WTC11 (cell line): Measurements from ENCODE around the gene CUL9. TPM values are rescaled to one million over a fixed set of nuclear protein-coding genes. Genes with fewer than 3 reads are reported as not detected.

Experiments used
- ATAC-seq: fragments of 200-7000 bp; cut with Tn5 transposase; 2 replicates; pipeline ENCODE4 v1.10.0; 2021; ENCODE audit warnings: mild to moderate bottlenecking, moderate library complexity
- CTCF ChIA-PET: fragments of 300-600 bp; sonication (Branson Sonifier 250); formaldehyde crosslinking; loops from one replicate; lab custom pipeline; 2021; ENCODE audit warnings: antibody characterized with exemption; lab: Charles Lee
- POLR2A ChIA-PET: fragments of 350-600 bp; sonication (Branson Sonifier 250); formaldehyde crosslinking; loops from one replicate; lab custom pipeline; 2021; ENCODE audit warnings: antibody characterized with exemption; lab: Charles Lee
- DNase-seq: peaks from one replicate; pipeline ENCODE4 v3.0.0; 2021; ENCODE audit warnings: low spot score
- H3K27ac Mint-ChIP-seq: 2 replicates; pipeline ENCODE4 v1.8.0; 2021; ENCODE audit warnings: mixed read lengths
- H3K27me3 Mint-ChIP-seq: 2 replicates; pipeline ENCODE4 v1.8.0; 2021; ENCODE audit warnings: low read depth, mild to moderate bottlenecking, moderate library complexity, mixed read lengths
- H3K36me3 Mint-ChIP-seq: 2 replicates; pipeline ENCODE4 v1.8.0; 2021; ENCODE audit warnings: mixed read lengths
- H3K4me1 Mint-ChIP-seq: 2 replicates; pipeline ENCODE4 v1.8.0; 2022; ENCODE audit warnings: mixed read lengths
- H3K4me3 Mint-ChIP-seq: 2 replicates; pipeline ENCODE4 v1.8.0; 2021; ENCODE audit warnings: mild to moderate bottlenecking, moderate library complexity, mixed read lengths
- H3K9me3 Mint-ChIP-seq: 2 replicates; pipeline ENCODE4 v1.8.0; 2021; ENCODE audit warnings: mixed read lengths
- ATF1 ChIP-seq: sonication (generic); formaldehyde crosslinking; IDR thresholded peaks from 2 replicates; pipeline ENCODE4 v1.8.1; 2023; ENCODE audit warnings: mild to moderate bottlenecking, moderate library complexity, missing genetic modification reagents
- ATF2 ChIP-seq: sonication (generic); formaldehyde crosslinking; IDR thresholded peaks from 2 replicates; pipeline ENCODE4 v1.8.1; 2022; ENCODE audit warnings: low read depth, missing genetic modification reagents, borderline replicate concordance
- CBFB ChIP-seq: sonication (generic); formaldehyde crosslinking; IDR thresholded peaks from 2 replicates; pipeline ENCODE4 v1.8.1; 2022; ENCODE audit warnings: mild to moderate bottlenecking, low read depth, missing genetic modification reagents
- E2F4 ChIP-seq: sonication (generic); formaldehyde crosslinking; IDR thresholded peaks from 2 replicates; pipeline ENCODE4 v1.8.1; 2022; ENCODE audit warnings: low read depth, mild to moderate bottlenecking, moderate library complexity, missing genetic modification reagents, borderline replicate concordance
- ELF4 ChIP-seq: sonication (generic); formaldehyde crosslinking; IDR thresholded peaks from 2 replicates; pipeline ENCODE4 v1.8.1; 2022; ENCODE audit warnings: low read depth, mild to moderate bottlenecking, moderate library complexity, missing genetic modification reagents
- EMX1 ChIP-seq: fragments of 250-450 bp; sonication (Bioruptor Pico); IDR thresholded peaks from 2 replicates; pipeline ENCODE4 v1.8.0; 2021; ENCODE audit warnings: mild to moderate bottlenecking
- FOXP1 ChIP-seq: sonication (generic); formaldehyde crosslinking; IDR thresholded peaks from 2 replicates; pipeline ENCODE4 v1.8.0; 2022; ENCODE audit warnings: missing genetic modification reagents, mild to moderate bottlenecking, moderate library complexity, borderline replicate concordance
- GABPB1 ChIP-seq: sonication (generic); formaldehyde crosslinking; IDR thresholded peaks from 2 replicates; pipeline ENCODE4 v1.8.1; 2023; ENCODE audit warnings: mild to moderate bottlenecking, missing genetic modification reagents
- GTF2I ChIP-seq: fragments of 250-450 bp; sonication (Bioruptor Pico); conservative IDR thresholded peaks from 2 replicates; pipeline ENCODE4 v1.4.0; 2021; ENCODE audit warnings: mild to moderate bottlenecking
- HMGA2 ChIP-seq: fragments of 250-450 bp; sonication (Bioruptor Pico); IDR thresholded peaks from 2 replicates; pipeline ENCODE4 v1.4.0; 2021; ENCODE audit warnings: mild to moderate bottlenecking, moderate library complexity
- JAZF1 ChIP-seq: fragments of 250-450 bp; sonication (Bioruptor Pico); IDR thresholded peaks from 2 replicates; pipeline ENCODE4 v1.9.0; 2021; ENCODE audit warnings: moderate library complexity, mild to moderate bottlenecking, inconsistent platforms
- NFYB ChIP-seq: sonication (generic); formaldehyde crosslinking; conservative IDR thresholded peaks from 2 replicates; pipeline ENCODE4 v1.8.0; 2022; ENCODE audit warnings: low read depth, missing genetic modification reagents
- NR1H2 ChIP-seq: sonication (generic); formaldehyde crosslinking; IDR thresholded peaks from 2 replicates; pipeline ENCODE4 v1.9.0; 2021; ENCODE audit warnings: mild to moderate bottlenecking, moderate library complexity, missing genetic modification reagents
- NR2C2 ChIP-seq: sonication (generic); formaldehyde crosslinking; IDR thresholded peaks from 2 replicates; pipeline ENCODE4 v1.8.0; 2022; ENCODE audit warnings: mild to moderate bottlenecking, missing genetic modification reagents
- RELA ChIP-seq: sonication (generic); formaldehyde crosslinking; IDR thresholded peaks from 2 replicates; pipeline ENCODE4 v1.8.1; 2022; ENCODE audit warnings: missing genetic modification reagents, mild to moderate bottlenecking, borderline replicate concordance
- RORB ChIP-seq: fragments of 250-450 bp; sonication (Bioruptor Pico); IDR thresholded peaks from 2 replicates; pipeline ENCODE4 v1.9.0; 2021; ENCODE audit warnings: mild to moderate bottlenecking
- USF2 ChIP-seq: sonication (generic); formaldehyde crosslinking; IDR thresholded peaks from 2 replicates; pipeline ENCODE4 v1.8.1; 2023; ENCODE audit warnings: mild to moderate bottlenecking, missing genetic modification reagents, moderate library complexity
- ZBTB43 ChIP-seq: sonication (generic); formaldehyde crosslinking; IDR thresholded peaks from 2 replicates; pipeline ENCODE4 v1.8.1; 2023; ENCODE audit warnings: mild to moderate bottlenecking, missing genetic modification reagents
- ZNF219 ChIP-seq: sonication (generic); formaldehyde crosslinking; IDR thresholded peaks from 2 replicates; pipeline ENCODE4 v1.8.0; 2023; ENCODE audit warnings: missing genetic modification reagents, mild to moderate bottlenecking, borderline replicate concordance
- ZNF425 ChIP-seq: fragments of 250-450 bp; sonication (Bioruptor Pico); conservative IDR thresholded peaks from 2 replicates; pipeline ENCODE4 v1.9.0; 2021; ENCODE audit warnings: mild to moderate bottlenecking
- total RNA-seq: library from RNA; stranded (reverse); gene quantifications from 3 replicates; pipeline ENCODE4 v1.2.3, GENCODE V29; 2021
- TF ChIP-seq, protein P1 (sequence below): sonication (generic); formaldehyde crosslinking; IDR thresholded peaks from 2 replicates; pipeline ENCODE4 v1.8.0; 2022; ENCODE audit warnings: mild to moderate bottlenecking, missing genetic modification reagents
- TF ChIP-seq, protein P2 (sequence below): sonication (generic); formaldehyde crosslinking; IDR thresholded peaks from 2 replicates; pipeline ENCODE4 v1.8.0; 2022; ENCODE audit warnings: mild to moderate bottlenecking, missing genetic modification reagents

The CUL9 gene
- total RNA-seq, 1 experiment from 2014 or later, result 15.2 TPM

DNA sequence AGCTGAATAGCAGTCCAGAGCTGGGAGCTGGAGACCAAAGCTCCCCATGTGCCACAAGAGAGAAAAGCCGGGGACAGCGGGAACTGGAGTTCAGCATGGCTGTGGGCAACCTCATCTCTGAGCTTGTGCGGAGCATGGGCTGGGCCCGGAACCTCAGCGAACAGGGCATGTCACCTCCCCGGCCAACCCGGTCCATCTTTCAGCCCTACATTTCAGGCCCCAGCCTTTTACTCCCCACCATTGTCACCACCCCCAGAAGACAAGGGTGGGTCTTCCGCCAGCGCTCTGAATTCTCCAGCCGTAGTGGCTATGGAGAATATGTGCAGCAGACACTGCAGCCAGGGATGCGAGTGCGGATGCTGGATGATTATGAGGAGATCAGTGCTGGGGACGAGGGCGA lies 4.0 kb downstream of the CUL9 start:
- ChIA-PET POLR2A (no interaction called here), CTCF (no interaction called here)
- H3K4me1 Mint-ChIP-seq, result peaks cover 16% of the 10 kb centered on the region

DNA sequence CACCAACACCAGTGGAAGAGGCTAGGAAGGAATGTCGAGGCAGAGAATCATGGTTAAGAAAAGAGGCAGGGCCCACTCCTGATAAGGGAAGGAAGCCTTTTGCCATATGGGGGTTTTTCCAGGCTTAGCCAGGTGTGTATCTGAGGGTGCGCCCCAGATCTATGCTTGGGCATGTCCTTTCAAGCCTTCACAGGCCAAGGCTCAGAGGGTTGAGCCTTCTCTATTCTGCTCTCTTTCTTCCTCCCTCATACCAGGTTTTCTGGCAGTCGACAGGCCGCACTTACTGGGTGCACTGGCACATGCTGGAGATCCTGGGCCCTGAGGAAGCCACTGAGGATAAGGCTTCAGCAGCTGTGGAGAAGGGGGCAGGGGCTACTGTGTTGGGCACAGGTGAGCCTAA lies 4.7 kb downstream of the CUL9 start:
- DNase-seq, result no peak
- no peak for TF ChIP-seq EMX1 (CRISPR knock-in tag)
- Mint-ChIP-seq H3K27ac (0 out of 2 replicates have a peak overlapping the region, but pooled peaks have one; percentile 61), H3K4me1 (peaks cover 10% of the 10 kb centered on the region), H3K9me3 (no peaks in the 10 kb centered on the region), H3K4me3 (no peak overlapping the region), H3K27me3 (no peaks in the 10 kb centered on the region; the same call in 1 of the 2 replicates), H3K36me3 (no peaks in the 10 kb centered on the region; the same call in 1 of the 2 replicates)
- POLR2A ChIA-PET, result no interaction called here
- ATAC-seq, result no peak
- CTCF ChIA-PET, result no interaction called here

More for the DNA sequence above, 4.0 kb downstream of the CUL9 start:
- DNase-seq (no peak), ATAC-seq (no peak)
- TF ChIP-seq NFYB, result no peak
- no peak for TF ChIP-seq GABPB1 (CRISPR knock-in tag)
- no peak for TF ChIP-seq RELA (CRISPR knock-in tag)
- no peak for TF ChIP-seq E2F4 (CRISPR knock-in tag)
- no peak for TF ChIP-seq USF2
- no peak for TF ChIP-seq NR1H2
- no peak for TF ChIP-seq RORB (CRISPR knock-in tag)
- TF ChIP-seq ELF4 (CRISPR knock-in tag), result no peak
- no peak for TF ChIP-seq FOXP1 (CRISPR knock-in tag)
- no peak for TF ChIP-seq NR2C2 (CRISPR knock-in tag)
- TF ChIP-seq ZBTB43 (CRISPR knock-in tag), result no peak
- no peak for TF ChIP-seq HMGA2 (CRISPR knock-in tag)
- Mint-ChIP-seq H3K9me3 (no peaks in the 10 kb centered on the region), H3K36me3 (no peaks in the 10 kb centered on the region; the same call in 1 of the 2 replicates), H3K4me3 (no peak overlapping the region), H3K27ac (peak overlapping the region; percentile 61; the same call in 1 of the 2 replicates), H3K27me3 (no peaks in the 10 kb centered on the region; the same call in 1 of the 2 replicates)

- no peaks in the 10 kb centered on the region; the same call in 1 of the 2 replicates for H3K36me3 Mint-ChIP-seq
- CTCF ChIA-PET, result no interaction called here
- no peak for TF ChIP-seq RELA (CRISPR knock-in tag)
- no peak for TF ChIP-seq FOXP1 (CRISPR knock-in tag)
- no peak for TF ChIP-seq GTF2I (CRISPR knock-in tag)
- TF ChIP-seq, protein P1, sequence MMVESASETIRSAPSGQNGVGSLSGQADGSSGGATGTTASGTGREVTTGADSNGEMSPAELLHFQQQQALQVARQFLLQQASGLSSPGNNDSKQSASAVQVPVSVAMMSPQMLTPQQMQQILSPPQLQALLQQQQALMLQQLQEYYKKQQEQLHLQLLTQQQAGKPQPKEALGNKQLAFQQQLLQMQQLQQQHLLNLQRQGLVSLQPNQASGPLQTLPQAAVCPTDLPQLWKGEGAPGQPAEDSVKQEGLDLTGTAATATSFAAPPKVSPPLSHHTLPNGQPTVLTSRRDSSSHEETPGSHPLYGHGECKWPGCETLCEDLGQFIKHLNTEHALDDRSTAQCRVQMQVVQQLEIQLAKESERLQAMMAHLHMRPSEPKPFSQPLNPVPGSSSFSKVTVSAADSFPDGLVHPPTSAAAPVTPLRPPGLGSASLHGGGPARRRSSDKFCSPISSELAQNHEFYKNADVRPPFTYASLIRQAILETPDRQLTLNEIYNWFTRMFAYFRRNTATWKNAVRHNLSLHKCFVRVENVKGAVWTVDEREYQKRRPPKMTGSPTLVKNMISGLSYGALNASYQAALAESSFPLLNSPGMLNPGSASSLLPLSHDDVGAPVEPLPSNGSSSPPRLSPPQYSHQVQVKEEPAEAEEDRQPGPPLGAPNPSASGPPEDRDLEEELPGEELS (CRISPR knock-in tag), result no peak
- no peak for TF ChIP-seq ATF2 (CRISPR knock-in tag)
- no peak for TF ChIP-seq ZNF425 (CRISPR knock-in tag)
- TF ChIP-seq ATF1, result no peak
- TF ChIP-seq, protein P2, sequence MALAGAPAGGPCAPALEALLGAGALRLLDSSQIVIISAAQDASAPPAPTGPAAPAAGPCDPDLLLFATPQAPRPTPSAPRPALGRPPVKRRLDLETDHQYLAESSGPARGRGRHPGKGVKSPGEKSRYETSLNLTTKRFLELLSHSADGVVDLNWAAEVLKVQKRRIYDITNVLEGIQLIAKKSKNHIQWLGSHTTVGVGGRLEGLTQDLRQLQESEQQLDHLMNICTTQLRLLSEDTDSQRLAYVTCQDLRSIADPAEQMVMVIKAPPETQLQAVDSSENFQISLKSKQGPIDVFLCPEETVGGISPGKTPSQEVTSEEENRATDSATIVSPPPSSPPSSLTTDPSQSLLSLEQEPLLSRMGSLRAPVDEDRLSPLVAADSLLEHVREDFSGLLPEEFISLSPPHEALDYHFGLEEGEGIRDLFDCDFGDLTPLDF (CRISPR knock-in tag), result no peak
- no peak for TF ChIP-seq JAZF1 (CRISPR knock-in tag)
- no peak for TF ChIP-seq ZNF219 (CRISPR knock-in tag)
- no peak for TF ChIP-seq CBFB (CRISPR knock-in tag)
Observed at GRCh38 chr6:43187821-43188220, 5.8 kb downstream of the CUL9 start.

More at GRCh38 chr6:43187821-43188220, 5.8 kb downstream of the CUL9 start:
- no peaks in the 10 kb centered on the region for H3K9me3 Mint-ChIP-seq
- H3K4me1 Mint-ChIP-seq, result peaks cover 4% of the 10 kb centered on the region
- POLR2A ChIA-PET, result interaction anchor here (1.1 kb wide), 1 partner anchor 18 kb away, joined by 8 read pairs; no protein-coding TSS in a partner anchor
- DNase-seq, result peak; percentile 4
- ATAC-seq, result no peak
- H3K27me3 Mint-ChIP-seq, result no peaks in the 10 kb centered on the region; the same call in 1 of the 2 replicates
- no peak overlapping the region for H3K4me3 Mint-ChIP-seq
- no peak overlapping the region for H3K27ac Mint-ChIP-seq
